HEK293 (cell line): ENCODE data around the gene PDSS2.
"Not testable (repeated sequence)": the region's sequence is repeated elsewhere in the genome, so short reads cannot be mapped to it uniquely, and the experiment has no call there.

Experiments used
- ATF2 ChIP-seq: fragments of 450-650 bp; formaldehyde crosslinking; IDR thresholded peaks from 2 replicates; pipeline ENCODE4 v1.5.1; 2016; ENCODE audit warnings: missing biosample characterization, missing genetic modification characterization, low read depth
- CTCF ChIP-seq: fragments of 450-650 bp; formaldehyde crosslinking; IDR thresholded peaks from 2 replicates; pipeline ENCODE4 v1.5.1; 2016; ENCODE audit warnings: missing biosample characterization, missing genetic modification characterization
- PATZ1 ChIP-seq: fragments of 450-650 bp; formaldehyde crosslinking; IDR thresholded peaks from 2 replicates; pipeline ENCODE4 v1.5.1; 2016; ENCODE audit warnings: missing biosample characterization, missing genetic modification characterization
- SP3 ChIP-seq: fragments of 450-650 bp; formaldehyde crosslinking; IDR thresholded peaks from 2 replicates; pipeline ENCODE4 v1.5.1; 2016; ENCODE audit warnings: missing biosample characterization, missing genetic modification characterization
- ZBTB26 ChIP-seq: fragments of 450-650 bp; formaldehyde crosslinking; optimal IDR thresholded peaks from 2 replicates; pipeline ENCODE3; 2016; ENCODE audit warnings: missing biosample characterization, mild to moderate bottlenecking, missing genetic modification characterization
- ZBTB8A ChIP-seq: fragments of 450-650 bp; formaldehyde crosslinking; IDR thresholded peaks from 2 replicates; pipeline ENCODE4 v1.5.1; 2016; ENCODE audit warnings: missing biosample characterization, missing genetic modification characterization
- ZNF501 ChIP-seq: fragments of 450-650 bp; formaldehyde crosslinking; IDR thresholded peaks from 2 replicates; pipeline ENCODE4 v1.5.1; 2016; ENCODE audit warnings: missing biosample characterization, missing genetic modification characterization
- ZNF513 ChIP-seq: fragments of 450-650 bp; IDR thresholded peaks from 2 replicates; pipeline ENCODE4 v1.5.1; 2018; ENCODE audit warnings: missing biosample characterization, missing genetic modification characterization
- ZNF776 ChIP-seq: fragments of 450-650 bp; formaldehyde crosslinking; IDR thresholded peaks from 2 replicates; pipeline ENCODE4 v1.5.0; 2017; ENCODE audit warnings: missing biosample characterization, missing genetic modification characterization, borderline replicate concordance

- not testable (repeated sequence) for TF ChIP-seq ZBTB8A; CTCF (tag by site-specific recombination); ZNF501 (tag by site-specific recombination); SP3 (tag by site-specific recombination); ZBTB26 (tag by site-specific recombination); ZNF513 (tag by site-specific recombination); PATZ1 (tag by site-specific recombination); ZNF776 (tag by site-specific recombination); ATF2 (tag by site-specific recombination)
Measured at GRCh38 chr6:107285683-107286082, 173.7 kb downstream of the PDSS2 start.
